Stomach smooth muscle (tissue), 2 donors: Measurements from ENCODE around the gene LPP.

Source experiments
- H3K27ac ChIP-seq: one replicate; pipeline ENCODE4 v1.7.0; 2013; ENCODE audit warnings: mild to moderate bottlenecking, low read length, inconsistent platforms
- H3K27me3 ChIP-seq, 2 donors: one replicate each; pipeline ENCODE4 v1.7.0; 2013; ENCODE audit warnings: low read length in 2 of 2; ENCODE audit not compliant: insufficient read depth in 2 of 2, control insufficient read depth in 1 of 2
- H3K36me3 ChIP-seq, 2 donors: one replicate each; pipeline ENCODE4 v1.7.0; 2013; ENCODE audit warnings: low read length in 2 of 2; ENCODE audit not compliant: control insufficient read depth in 2 of 2, insufficient read depth in 2 of 2
- H3K4me1 ChIP-seq: one replicate; pipeline ENCODE4 v1.7.0; 2013; ENCODE audit warnings: low read length; ENCODE audit not compliant: control insufficient read depth, insufficient read depth
- H3K4me3 ChIP-seq, 2 donors: one replicate each; pipeline ENCODE4 v1.7.0; 2013; ENCODE audit warnings: low read length in 2 of 2
- H3K9ac ChIP-seq, 2 donors: one replicate each; pipeline ENCODE4 v1.7.0; 2013; ENCODE audit warnings: low read length in 2 of 2, mild to moderate bottlenecking in 1 of 2
- H3K9me3 ChIP-seq, 2 donors: one replicate each; pipeline ENCODE4 v1.7.0; 2013; ENCODE audit warnings: low read length in 2 of 2; ENCODE audit not compliant: control insufficient read depth in 2 of 2
- donor health status: healthy.
- donor health status: Pancreatic carcinoma.

The LPP gene

GRCh38 chr3:188796122-188796631 is 642.2 kb downstream of the LPP start:
- Histone ChIP-seq H3K4me3 (no peak overlapping the region), H3K27ac (no peak overlapping the region), H3K9ac (no peak overlapping the region), H3K4me1 (peaks cover 7% of the 10 kb centered on the region), H3K27me3 (no peaks in the 10 kb centered on the region), H3K9me3 (no peaks in the 10 kb centered on the region), H3K36me3 (peaks cover 0 to 7% of the 10 kb centered on the region in 2 donors)

- peaks cover 7% of the 10 kb centered on the region for H3K4me1 ChIP-seq
- H3K27me3 ChIP-seq: no peaks in the 10 kb centered on the region
- H3K9me3 ChIP-seq: no peaks in the 10 kb centered on the region
- no peak overlapping the region for H3K27ac ChIP-seq
- H3K9ac ChIP-seq: no peak overlapping the region
- H3K4me3 ChIP-seq: no peak overlapping the region
- H3K36me3 ChIP-seq: peaks cover 0 to 7% of the 10 kb centered on the region in 2 donors
These were observed 643.1 kb downstream of the LPP start for GRCh38 chr3:188797045-188797444.

GRCh38 chr3:188798556-188799145 is 644.7 kb downstream of the LPP start:
- Histone ChIP-seq H3K36me3 (no peaks in the 10 kb centered on the region), H3K4me1 (peaks cover 4% of the 10 kb centered on the region), H3K9me3 (no peaks in the 10 kb centered on the region), H3K4me3 (no peak overlapping the region), H3K27ac (no peak overlapping the region), H3K9ac (no peak overlapping the region), H3K27me3 (no peaks in the 10 kb centered on the region)

GRCh38 chr3:188801393-188801792 is 647.4 kb downstream of the LPP start:
- H3K27ac ChIP-seq: no peak overlapping the region
- H3K27me3 ChIP-seq: no peaks in the 10 kb centered on the region
- no peak overlapping the region for H3K9ac ChIP-seq
- no peak overlapping the region for H3K4me3 ChIP-seq
- H3K36me3 ChIP-seq: no peaks in the 10 kb centered on the region
- peaks cover 4% of the 10 kb centered on the region for H3K4me1 ChIP-seq
- no peaks in the 10 kb centered on the region for H3K9me3 ChIP-seq

GRCh38 chr3:188802645-188803044 is 648.7 kb downstream of the LPP start:
- H3K36me3 ChIP-seq: no peaks in the 10 kb centered on the region
- H3K27me3 ChIP-seq: no peaks in the 10 kb centered on the region
- no peaks in the 10 kb centered on the region for H3K9me3 ChIP-seq
- no peak overlapping the region for H3K27ac ChIP-seq
- no peak overlapping the region for H3K9ac ChIP-seq
- no peak overlapping the region for H3K4me3 ChIP-seq
- peaks cover 4% of the 10 kb centered on the region for H3K4me1 ChIP-seq

- Histone ChIP-seq H3K27me3 (no peaks in the 10 kb centered on the region), H3K4me3 (no peak overlapping the region), H3K27ac (no peak overlapping the region), H3K9me3 (peaks cover 0 to 6% of the 10 kb centered on the region in 2 donors), H3K9ac (no peak overlapping the region), H3K36me3 (no peaks in the 10 kb centered on the region), H3K4me1 (no peaks in the 10 kb centered on the region)
These were observed 653.0 kb downstream of the LPP start for GRCh38 chr3:188807006-188807405.

GRCh38 chr3:188812198-188812597 is 658.2 kb downstream of the LPP start:
- no peaks in the 10 kb centered on the region for H3K27me3 ChIP-seq
- H3K4me1 ChIP-seq: no peaks in the 10 kb centered on the region
- peaks cover 0 to 6% of the 10 kb centered on the region in 2 donors for H3K9me3 ChIP-seq

GRCh38 chr3:188814581-188814980 is 660.6 kb downstream of the LPP start:
- no peak overlapping the region for H3K9ac ChIP-seq
- no peaks in the 10 kb centered on the region for H3K27me3 ChIP-seq
- no peaks in the 10 kb centered on the region for H3K9me3 ChIP-seq
- no peak overlapping the region for H3K27ac ChIP-seq
- no peaks in the 10 kb centered on the region for H3K4me1 ChIP-seq
- no peak overlapping the region for H3K4me3 ChIP-seq
- H3K36me3 ChIP-seq: no peaks in the 10 kb centered on the region

More at GRCh38 chr3:188812198-188812597, 658.2 kb downstream of the LPP start:
- Histone ChIP-seq H3K36me3 (no peaks in the 10 kb centered on the region), H3K9ac (no peak overlapping the region), H3K4me3 (no peak overlapping the region), H3K27ac (no peak overlapping the region)

- Histone ChIP-seq H3K27me3 (no peaks in the 10 kb centered on the region), H3K27ac (no peak overlapping the region), H3K4me1 (no peaks in the 10 kb centered on the region), H3K9ac (no peak overlapping the region), H3K4me3 (no peak overlapping the region), H3K9me3 (no peaks in the 10 kb centered on the region), H3K36me3 (no peaks in the 10 kb centered on the region)
These were observed 663.4 kb downstream of the LPP start for GRCh38 chr3:188817103-188817934.

- Histone ChIP-seq H3K27ac (no peak overlapping the region), H3K4me1 (no peaks in the 10 kb centered on the region), H3K27me3 (no peaks in the 10 kb centered on the region), H3K9me3 (no peaks in the 10 kb centered on the region), H3K4me3 (no peak overlapping the region), H3K36me3 (no peaks in the 10 kb centered on the region), H3K9ac (no peak overlapping the region)
These were observed 663.9 kb downstream of the LPP start for GRCh38 chr3:188817935-188818269.

GRCh38 chr3:188818282-188818681 is 664.3 kb downstream of the LPP start:
- Histone ChIP-seq H3K4me1 (no peaks in the 10 kb centered on the region), H3K27ac (no peak overlapping the region), H3K36me3 (no peaks in the 10 kb centered on the region), H3K27me3 (no peaks in the 10 kb centered on the region), H3K9me3 (no peaks in the 10 kb centered on the region), H3K9ac (no peak overlapping the region), H3K4me3 (no peak overlapping the region)
